Measurements from ENCODE around the gene SBNO1.
A peak's percentile ranks its signal among the peaks of the same experiment; 100 is the strongest.

Gene SBNO1

GRCh38 chr12:123365025-123365917 lies 624 bp upstream of the SBNO1 start:
- peak; percentile 89 for TF ChIP-seq CTCF (IDR thresholded peaks at IDR 0.05; ENCODE audit: low read depth, low read length)
- DNase-seq (ENCODE audit: extremely low read depth, low read depth) = peak; percentile 98

GRCh38 chr12:123363740-123364531 lies 711 bp downstream of the SBNO1 start:
- no peak for TF ChIP-seq CTCF (IDR thresholded peaks at IDR 0.05; ENCODE audit: low read depth, low read length)
- no peak for DNase-seq (ENCODE audit: extremely low read depth, low read depth)

GRCh38 chr12:123363390-123363739 lies 1.3 kb downstream of the SBNO1 start:
- no peak for DNase-seq (ENCODE audit: extremely low read depth, low read depth)
- TF ChIP-seq CTCF (IDR thresholded peaks at IDR 0.05; ENCODE audit: low read depth, low read length) = no peak

GRCh38 chr12:123358035-123358434 lies 6.6 kb downstream of the SBNO1 start:
- no peak for TF ChIP-seq CTCF (IDR thresholded peaks at IDR 0.05; ENCODE audit: low read depth, low read length)
- DNase-seq (ENCODE audit: extremely low read depth, low read depth) = no peak

- no peak for DNase-seq (ENCODE audit: extremely low read depth, low read depth)
- TF ChIP-seq CTCF (IDR thresholded peaks at IDR 0.05; ENCODE audit: low read depth, low read length) = no peak
These were observed 8.4 kb downstream of the SBNO1 start for GRCh38 chr12:123356159-123356670.

- no peak for TF ChIP-seq CTCF (IDR thresholded peaks at IDR 0.05; ENCODE audit: low read depth, low read length)
- DNase-seq (ENCODE audit: extremely low read depth, low read depth) = no peak
These were observed 10.0 kb downstream of the SBNO1 start for GRCh38 chr12:123354600-123354999.

- no peak for DNase-seq (ENCODE audit: extremely low read depth, low read depth)
- no peak for TF ChIP-seq CTCF (IDR thresholded peaks at IDR 0.05; ENCODE audit: low read depth, low read length)
These were observed 13.3 kb downstream of the SBNO1 start for GRCh38 chr12:123351349-123351748.
